NCI-H226 (cell line): ENCODE measurements around the gene COBLL1.

Experiments
- DNase-seq: peaks from one replicate; pipeline ENCODE4 v3.0.0-alpha.2; 2015

COBLL1 gene

GRCh38 chr2:164780611-164781178 is 60.9 kb downstream of the COBLL1 start:
- no peak for DNase-seq

- DNase-seq, result no peak
Measured at GRCh38 chr2:164779383-164780057, 62.1 kb downstream of the COBLL1 start.

- DNase-seq, result no peak
Measured at GRCh38 chr2:164778723-164779122, 62.9 kb downstream of the COBLL1 start.

GRCh38 chr2:164777847-164778461 is 63.7 kb downstream of the COBLL1 start:
- DNase-seq, result no peak

GRCh38 chr2:164773635-164774034 is 68.0 kb downstream of the COBLL1 start:
- DNase-seq, result peak; percentile 66

GRCh38 chr2:164773091-164773490 is 68.5 kb downstream of the COBLL1 start:
- DNase-seq, result no peak

GRCh38 chr2:164771897-164772296 is 69.7 kb downstream of the COBLL1 start:
- DNase-seq, result no peak

- DNase-seq, result no peak
Measured at GRCh38 chr2:164770421-164770916, 71.2 kb downstream of the COBLL1 start.

GRCh38 chr2:164766954-164767320 is 74.7 kb downstream of the COBLL1 start:
- DNase-seq, result no peak

- no peak for DNase-seq
Measured at GRCh38 chr2:164766216-164766953, 75.2 kb downstream of the COBLL1 start.

GRCh38 chr2:164764996-164765395 is 76.6 kb downstream of the COBLL1 start:
- DNase-seq, result peak; percentile 64

GRCh38 chr2:164764474-164764873 is 77.1 kb downstream of the COBLL1 start:
- DNase-seq, result no peak

- no peak for DNase-seq
Measured at GRCh38 chr2:164763431-164763830, 78.2 kb downstream of the COBLL1 start.

GRCh38 chr2:164761737-164762460 is 79.7 kb downstream of the COBLL1 start:
- peak; percentile 33 for DNase-seq

- peak; percentile 61 for DNase-seq
Measured at GRCh38 chr2:164761201-164761600, 80.4 kb downstream of the COBLL1 start.

- DNase-seq, result no peak
Measured at GRCh38 chr2:164760179-164760578, 81.4 kb downstream of the COBLL1 start.

GRCh38 chr2:164757934-164758695 is 83.5 kb downstream of the COBLL1 start:
- peak; percentile 34 for DNase-seq

- DNase-seq, result no peak
Measured at GRCh38 chr2:164756773-164757172, 84.8 kb downstream of the COBLL1 start.

- no peak for DNase-seq
Measured at GRCh38 chr2:164755952-164756351, 85.7 kb downstream of the COBLL1 start.

GRCh38 chr2:164754157-164755093 is 87.2 kb downstream of the COBLL1 start:
- DNase-seq, result no peak

- no peak for DNase-seq
Measured at GRCh38 chr2:164752956-164753355, 88.7 kb downstream of the COBLL1 start.
